OCI-M2 (cell line): ENCODE measurements around the gene FRMD7.
"Not testable (repeated sequence)": the region's sequence is repeated elsewhere in the genome, so short reads cannot be mapped to it uniquely, and the experiment has no call there.

Experiments used
- DNase-seq: peaks from one replicate; lab custom pipeline; 2025; ENCODE audit not compliant: unreplicated experiment; lab: John Stamatoyannopoulos, UW

FRMD7 gene, protein sequence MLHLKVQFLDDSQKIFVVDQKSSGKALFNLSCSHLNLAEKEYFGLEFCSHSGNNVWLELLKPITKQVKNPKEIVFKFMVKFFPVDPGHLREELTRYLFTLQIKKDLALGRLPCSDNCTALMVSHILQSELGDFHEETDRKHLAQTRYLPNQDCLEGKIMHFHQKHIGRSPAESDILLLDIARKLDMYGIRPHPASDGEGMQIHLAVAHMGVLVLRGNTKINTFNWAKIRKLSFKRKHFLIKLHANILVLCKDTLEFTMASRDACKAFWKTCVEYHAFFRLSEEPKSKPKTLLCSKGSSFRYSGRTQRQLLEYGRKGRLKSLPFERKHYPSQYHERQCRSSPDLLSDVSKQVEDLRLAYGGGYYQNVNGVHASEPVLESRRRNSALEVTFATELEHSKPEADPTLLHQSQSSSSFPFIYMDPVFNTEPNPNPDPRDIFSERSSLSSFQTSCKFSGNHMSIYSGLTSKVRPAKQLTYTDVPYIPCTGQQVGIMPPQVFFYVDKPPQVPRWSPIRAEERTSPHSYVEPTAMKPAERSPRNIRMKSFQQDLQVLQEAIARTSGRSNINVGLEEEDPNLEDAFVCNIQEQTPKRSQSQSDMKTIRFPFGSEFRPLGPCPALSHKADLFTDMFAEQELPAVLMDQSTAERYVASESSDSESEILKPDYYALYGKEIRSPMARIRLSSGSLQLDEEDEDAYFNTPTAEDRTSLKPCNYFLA

DNA sequence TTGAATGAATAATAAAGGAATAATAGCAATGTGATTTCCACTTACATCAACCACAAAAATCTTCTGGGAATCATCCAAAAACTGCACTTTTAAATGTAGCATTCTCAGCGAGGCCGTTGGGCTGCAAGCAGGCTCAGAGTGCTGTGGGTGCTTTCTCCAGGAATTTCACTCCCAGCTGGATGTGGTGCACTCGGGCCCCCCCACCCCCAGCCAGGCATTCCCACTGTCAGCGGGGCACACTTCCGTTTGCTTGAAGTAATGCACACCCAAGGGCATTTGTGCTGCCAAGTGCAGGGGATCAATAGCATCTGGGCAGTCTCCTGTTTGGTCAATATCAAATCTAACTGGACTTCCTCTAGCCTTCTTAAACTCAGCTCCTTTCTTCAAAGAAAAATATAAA, at the start of gene FRMD7:
FRMD7 (minus strand) TSS at position 278 of the 400 bp plus-strand sequence; CDS start at position 102, 176 bp downstream.
- DNase-seq = no peak

DNA sequence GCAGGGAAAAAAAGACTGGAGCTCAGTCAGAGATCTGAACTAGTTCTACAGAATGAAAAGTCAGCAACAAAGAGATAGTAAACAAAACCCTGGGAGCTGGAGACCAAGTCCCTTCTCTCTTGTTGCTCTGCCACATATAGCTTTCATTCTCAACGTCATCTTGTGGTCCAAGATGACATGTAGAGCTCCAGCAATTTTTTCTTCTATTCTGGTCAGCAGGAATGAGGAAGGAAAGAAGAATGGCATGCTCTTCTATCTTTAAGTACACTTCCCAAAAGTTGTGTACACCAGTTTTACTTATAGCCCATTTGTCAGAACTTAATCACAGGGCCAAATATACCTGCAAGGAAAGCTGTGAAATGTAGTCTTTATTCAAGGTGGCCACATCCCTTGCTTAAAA, 45.8 kb upstream of the FRMD7 start:
- no peak for DNase-seq

DNA sequence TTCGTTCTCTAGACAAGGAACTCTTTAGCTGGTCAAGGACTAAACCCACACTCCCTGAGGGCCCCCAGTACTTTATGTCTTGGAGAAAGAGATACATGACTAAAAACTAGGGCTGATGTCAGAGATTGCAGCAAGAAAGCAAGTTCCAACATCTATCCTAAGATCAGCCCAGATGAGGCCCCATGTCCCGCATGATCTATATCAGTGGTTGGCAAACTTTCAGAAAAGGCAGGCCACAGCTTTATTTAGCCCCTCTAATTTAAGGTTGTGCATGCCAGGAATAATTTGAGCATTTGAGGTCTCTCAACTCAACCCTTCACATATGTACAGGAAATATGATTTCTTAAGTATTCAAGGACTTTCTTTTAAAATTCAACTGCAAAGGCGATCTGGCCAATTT, 44.1 kb upstream of the FRMD7 start:
- DNase-seq = no peak

DNA sequence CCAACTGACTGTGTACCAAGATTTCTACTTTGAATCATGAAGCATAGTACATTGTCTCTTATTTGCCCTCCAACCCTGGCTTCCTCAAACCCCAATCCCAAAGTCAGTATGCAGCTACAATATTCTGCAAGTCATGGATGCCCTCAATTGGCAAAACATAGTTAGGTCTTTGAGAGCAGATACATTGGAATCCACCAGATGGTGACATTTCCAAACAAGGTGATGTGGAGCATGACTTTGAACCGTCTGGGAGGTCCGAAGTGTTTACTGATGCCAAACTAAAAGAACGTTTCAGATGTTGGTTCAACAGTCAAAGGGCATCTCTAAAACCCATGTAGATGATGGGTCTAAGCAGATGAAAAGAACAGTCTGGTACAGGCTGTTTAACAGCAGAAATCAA, 43.7 kb upstream of the FRMD7 start:
- DNase-seq = no peak

DNA sequence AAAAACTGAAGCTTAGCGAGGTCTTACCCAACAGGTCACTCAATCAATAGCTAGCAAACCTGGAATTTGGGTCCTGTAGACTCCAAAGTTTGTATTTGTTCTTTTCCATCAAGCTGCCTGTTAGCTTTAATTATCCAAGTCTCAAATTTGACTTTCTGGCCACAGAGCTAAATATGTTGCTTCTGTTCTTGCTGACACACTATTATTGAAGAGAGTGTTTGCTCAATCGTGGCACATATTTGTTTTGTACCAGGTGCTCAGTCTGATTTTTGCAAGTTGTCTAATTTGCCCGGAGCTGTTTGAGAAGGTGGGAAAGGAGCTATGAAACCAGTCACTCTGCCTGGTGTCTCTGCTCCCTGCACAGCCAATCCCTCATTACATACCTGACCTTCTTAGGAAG, 41.7 kb upstream of the FRMD7 start:
- no peak for DNase-seq

DNA sequence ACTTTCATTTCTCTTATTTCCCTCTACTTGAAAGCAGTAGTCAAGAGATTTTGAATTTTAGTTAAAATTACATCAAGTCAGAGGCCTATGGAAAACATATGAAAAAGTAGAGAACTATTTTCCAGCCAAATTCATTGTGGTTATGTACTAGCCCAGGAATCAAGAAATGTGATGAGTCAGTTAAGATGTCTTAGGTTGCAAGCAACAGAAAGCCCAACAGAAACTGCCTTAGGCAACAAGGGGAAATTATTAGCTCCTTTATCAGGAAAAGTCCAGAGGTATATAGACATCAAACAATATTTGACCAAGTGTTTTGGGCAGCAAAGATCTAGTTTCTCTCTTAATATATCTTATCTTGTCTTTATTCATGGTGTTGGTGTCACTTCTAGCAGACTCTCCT, 37.8 kb upstream of the FRMD7 start:
- no peak for DNase-seq

DNA sequence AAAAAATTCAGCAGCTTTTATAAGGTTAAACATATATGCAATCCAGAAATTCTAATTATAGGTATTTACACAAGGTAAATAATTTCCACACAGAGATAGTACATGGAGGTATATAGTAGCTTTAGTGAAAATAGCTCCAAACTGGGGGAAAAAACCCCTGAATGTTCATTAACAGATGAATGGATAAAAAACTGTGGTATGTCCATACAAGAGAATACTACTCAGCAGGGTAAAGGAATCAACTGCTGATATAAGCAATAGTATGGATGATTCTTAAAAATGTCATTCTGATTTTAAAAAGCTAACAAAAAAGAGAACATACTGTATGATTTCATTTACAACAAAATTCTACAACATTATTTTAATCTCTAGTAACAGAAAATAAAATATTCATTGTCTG, 37.2 kb upstream of the FRMD7 start:
- DNase-seq = no peak

DNA sequence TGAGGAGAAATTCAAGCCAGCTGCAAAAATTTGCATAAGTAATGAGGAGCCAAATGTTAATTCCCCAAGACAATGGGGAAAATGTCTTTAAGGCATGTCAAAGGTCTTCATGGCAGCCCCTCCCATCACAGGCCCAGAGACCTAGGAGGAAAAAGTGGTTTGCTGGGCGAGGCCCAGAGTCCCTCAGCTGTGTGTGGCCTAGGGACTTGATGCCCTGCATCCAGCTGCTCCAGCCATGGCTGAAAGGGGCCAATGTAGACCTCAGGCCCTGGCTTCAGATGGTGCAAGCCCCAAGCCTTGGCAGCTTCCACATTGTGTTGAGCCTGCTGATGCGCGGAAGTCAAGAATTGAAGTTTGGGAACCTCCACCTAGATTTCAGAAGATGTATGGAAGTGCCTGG, 35.3 kb upstream of the FRMD7 start:
- DNase-seq = not testable (repeated sequence)

DNA sequence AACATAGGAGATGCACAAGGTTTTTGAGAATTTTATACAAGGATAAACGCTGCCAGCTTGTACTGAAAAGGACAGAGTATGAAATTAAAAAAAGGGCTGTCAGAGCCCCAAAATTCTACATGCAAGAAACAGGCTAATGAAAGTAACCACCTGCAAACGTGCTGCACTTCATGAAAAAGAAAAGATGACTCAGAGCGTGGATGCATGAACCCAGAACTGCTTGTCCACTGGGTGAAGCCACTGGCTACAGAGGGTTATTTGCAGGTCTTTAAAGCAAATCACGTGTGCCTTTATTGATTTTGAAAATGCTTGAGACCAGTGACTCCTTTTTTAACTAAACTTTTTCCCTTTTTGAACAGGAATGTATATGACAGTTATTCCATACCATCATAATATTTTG, 25.3 kb upstream of the FRMD7 start:
- no peak for DNase-seq

DNA sequence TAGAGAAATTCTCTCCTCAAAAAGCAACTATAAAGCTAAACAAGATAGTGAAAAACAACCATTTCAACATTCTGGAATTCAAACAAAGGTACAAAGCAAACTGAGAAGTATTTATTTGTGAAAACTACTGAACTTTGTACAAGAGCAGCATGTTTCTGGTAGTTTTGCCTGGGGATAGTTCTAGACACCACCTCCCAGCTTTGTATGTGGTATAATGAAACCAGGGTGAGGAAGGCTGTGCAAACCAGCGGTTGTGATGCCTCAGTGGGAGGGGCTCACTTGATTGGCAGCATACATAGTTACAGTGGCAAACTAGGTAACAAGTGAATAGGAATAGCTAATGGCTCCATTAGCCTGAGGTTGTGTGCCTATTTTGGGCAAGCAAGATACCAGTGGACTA, 18.6 kb upstream of the FRMD7 start:
- DNase-seq = no peak

DNA sequence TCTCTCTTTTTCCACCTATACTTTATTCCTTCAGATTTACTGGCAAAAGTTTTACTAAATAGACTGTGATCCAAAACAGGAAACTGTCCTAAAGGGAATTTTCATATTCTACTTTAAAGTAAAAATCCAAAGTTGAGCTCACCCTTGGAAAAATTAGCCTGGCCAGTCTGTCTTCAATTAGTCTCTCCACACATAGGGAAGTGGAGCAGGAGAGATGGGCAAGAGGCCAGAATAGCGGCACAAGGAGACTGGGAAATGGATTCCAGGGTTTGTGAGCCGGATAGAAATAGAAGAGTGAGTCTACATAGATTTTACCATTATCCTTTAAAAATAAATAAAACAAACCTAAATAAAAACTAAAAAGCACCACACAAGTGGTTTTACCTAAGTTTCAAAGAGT, 16.2 kb upstream of the FRMD7 start:
- no peak for DNase-seq

DNA sequence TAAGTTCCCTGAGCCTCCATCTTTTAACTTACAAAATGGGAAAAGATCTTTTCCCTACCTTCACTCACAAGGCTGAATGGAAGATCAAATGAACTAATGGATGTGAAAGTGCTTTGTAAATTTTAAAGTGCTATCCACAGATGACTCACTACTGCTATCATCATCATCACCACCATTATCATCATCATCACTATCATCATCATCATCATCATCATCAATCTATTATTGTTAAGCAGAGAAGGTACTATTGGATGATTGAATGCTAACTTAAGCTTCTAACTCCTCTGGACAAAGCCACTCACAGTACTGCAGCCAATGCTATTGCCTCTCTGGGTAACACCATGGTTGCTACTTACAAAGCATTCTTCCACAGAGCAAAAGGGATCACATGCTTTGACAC, 1.9 kb downstream of the FRMD7 start:
- no peak for DNase-seq

DNA sequence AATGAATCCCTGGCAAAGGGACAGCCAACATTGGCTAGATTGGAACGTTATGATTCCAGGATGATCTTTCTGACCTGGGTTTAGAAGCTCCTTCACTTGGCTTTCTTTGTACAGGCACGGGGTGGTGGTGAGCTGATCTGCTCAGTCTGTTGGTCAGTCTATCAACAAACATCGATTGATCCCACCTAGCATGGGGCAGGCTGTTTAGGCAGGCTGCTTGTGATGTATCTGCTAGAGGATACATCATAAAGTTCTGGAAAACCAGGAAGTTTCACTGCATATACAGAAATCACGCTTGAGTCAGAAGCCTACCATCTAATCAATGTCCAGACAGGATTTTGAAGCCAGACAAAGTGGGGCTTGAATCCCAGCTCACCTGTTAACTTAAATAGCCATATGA, 6.9 kb downstream of the FRMD7 start:
- DNase-seq = no peak

DNA sequence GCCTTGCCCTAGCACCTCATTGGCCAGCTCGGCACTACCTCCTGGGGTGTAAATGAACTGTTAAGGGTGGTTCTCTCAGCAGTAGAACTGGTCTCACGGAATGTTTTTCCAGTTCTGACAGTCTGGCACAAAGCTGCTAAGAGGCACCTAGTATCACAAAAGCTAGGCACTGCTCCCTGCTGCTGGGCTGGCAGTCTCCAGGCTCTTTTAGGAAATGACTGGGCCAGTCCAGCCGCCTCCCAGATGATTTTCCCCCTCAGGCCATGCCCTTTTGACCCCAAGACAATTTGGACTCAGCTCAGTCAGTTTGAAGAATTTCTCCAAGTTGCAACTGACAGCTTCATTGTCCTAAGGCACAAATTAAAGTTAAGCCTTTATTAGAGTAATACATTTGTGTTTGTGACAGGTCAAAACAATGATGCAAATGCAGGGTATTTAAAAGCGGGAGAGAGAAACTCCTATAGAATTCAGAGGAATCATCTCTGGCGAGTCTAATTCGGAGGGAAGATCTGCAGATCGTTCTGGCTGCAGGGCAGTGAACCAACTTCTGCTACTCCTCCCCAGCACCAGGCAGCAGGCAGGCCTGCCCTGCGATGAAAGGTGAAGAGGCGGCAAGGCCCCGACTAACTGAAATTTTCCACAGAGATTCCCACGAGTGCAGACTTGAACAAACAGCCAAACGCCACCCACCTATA, 7.9 kb downstream of the FRMD7 start:
- DNase-seq = no peak

DNA sequence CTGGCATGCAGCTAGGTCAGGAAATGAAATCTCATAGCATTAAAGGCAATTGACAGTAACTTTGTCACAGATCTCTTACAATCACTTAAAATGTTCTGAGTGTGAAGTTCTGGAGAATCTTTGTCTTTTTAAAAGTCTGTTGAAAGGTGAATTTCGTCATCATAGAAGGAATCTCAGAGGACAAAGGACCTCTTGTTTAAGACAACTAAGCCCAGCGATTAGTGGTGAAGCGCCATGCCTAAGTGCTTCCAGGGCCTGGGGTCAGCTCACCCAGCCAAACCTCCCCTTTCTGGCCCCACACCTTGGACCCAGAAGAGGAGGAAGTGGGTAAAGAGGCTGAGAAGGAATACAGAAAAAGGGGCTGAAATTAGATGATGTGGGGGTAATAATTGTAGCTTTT, 8.5 kb downstream of the FRMD7 start:
- DNase-seq = no peak

DNA sequence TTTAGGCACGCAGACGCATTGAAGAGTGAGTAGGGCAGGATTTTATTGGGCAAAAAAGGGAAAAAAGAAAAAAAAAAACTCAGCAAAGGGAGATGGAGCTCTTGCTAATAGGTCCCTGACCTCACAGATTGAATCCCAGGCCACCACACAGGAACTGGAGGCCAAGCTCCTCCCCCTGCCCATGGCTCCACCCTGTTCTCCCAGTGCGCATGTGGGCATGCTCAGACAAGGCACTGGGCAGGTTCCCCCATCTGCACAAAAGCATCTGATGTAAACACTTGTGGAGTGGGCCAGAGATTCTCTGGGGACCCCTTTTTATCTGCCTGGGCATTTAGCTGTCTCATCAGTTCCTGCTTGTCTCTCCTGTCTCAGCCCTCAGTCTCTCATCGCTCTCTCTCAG, 9.5 kb downstream of the FRMD7 start:
- no peak for DNase-seq

DNA sequence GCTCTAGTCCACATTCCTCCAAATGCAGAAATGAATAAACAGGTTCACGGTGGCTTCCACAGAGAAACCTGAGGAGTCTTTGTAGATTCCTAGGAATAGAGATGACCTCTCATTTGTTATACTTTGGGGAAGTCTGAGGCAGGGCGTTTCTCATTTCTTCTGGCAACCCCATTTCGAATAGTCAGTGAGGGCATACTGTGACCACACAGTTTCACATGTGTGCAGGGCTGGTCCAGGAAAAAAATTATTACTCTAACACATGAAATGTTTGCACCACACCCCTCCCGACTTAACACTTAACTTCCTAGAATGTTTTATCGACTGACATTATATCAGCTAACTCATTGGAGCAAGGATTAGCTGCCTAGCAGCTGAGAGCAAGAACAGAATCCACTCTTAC, 12.0 kb downstream of the FRMD7 start:
- no peak for DNase-seq

DNA sequence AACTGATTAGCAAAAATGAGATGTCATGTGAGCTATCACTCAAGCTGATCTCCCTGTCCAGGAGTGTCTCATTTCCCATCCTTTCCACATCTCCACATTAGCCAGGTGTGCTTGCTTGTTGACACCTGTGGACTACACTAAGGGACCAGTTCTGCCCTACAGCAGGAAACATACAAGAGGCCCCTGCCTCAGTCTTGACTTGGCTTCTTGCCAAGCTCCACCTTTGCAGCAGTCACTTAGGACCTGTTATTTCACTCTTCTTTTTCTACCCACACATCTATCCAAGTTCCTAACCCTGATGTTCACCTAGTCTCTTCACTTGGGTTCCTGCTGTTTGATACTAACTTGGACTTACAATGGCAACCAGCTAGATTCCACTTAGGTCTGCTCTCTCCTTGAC, 13.2 kb downstream of the FRMD7 start:
- DNase-seq = no peak

DNA sequence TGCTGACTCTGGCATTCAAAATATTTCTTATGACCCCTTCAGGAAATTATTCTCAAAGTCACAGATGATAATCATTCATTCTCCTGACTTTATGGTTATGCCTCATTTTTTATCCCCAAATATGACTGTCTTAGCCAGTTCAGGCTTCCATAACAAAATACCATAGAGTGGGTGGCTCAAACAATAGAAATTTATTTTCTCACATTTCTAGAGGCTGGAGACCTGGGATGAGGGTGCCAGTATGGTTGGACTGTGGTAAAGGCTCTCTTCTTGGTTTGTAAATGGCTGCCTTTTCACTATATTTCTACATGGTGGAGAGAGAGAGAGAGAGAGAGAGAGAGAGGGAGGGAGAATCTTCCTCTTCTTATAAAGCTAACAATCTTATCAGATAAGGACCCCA, 20.5 kb downstream of the FRMD7 start:
- no peak for DNase-seq

DNA sequence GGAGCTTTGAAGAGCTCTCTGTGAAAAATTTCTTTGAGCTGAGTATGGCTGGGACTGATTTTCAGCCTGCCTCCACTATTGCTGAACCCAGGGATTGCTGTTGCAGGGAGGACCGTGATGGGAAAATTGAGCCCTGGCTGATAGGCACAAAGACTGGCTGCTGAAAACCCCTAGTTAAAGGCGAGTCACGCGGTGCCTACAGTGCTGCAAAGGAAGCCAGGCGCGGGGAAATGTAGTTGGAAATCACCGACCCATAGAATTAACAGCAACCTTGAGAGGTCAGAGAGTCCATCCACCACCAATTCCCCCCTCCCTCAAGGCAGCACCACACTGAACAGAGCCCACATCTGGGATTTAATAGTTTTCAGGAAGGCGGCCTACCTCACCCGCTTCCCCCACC, 26.0 kb downstream of the FRMD7 start:
- no peak for DNase-seq

DNA sequence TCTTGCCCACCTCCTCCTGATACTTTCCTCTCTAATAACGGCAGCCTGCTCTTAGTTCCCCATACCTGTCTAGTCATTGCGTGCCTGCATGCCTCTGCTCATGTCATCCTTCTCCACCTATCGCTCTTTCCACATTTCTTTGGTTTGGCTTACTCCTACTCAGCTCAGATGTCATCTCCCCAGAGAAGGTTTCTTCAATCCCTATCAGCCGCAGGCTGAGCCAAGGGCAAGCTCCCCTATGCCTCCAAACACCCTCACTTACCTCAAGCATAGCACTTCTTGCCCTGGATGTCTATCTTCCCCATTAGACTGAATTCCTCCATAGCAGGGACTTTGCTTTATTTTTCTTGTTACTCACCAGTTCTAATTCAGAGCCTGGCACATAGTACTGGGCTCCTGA, 26.6 kb downstream of the FRMD7 start:
- no peak for DNase-seq

DNA sequence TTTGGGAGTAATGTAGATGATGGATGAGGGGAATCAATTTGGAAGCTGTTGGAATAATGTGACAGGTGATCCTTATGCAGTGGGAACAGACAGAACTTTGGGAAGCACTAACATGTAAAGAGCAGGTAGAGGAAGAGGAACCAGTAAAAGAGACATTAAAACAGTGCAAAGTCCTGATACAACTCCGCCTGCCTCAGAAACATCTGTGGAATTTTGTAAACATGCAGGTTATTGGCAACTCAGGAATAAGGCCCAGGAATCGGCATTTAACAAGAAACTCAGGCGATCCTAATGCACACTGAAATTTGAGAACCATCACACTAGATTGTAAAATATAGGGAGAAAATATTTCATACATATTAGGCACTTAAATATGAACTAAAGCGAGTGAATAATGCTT, 29.1 kb downstream of the FRMD7 start:
- DNase-seq = not testable (repeated sequence)
